HG02610 (cell line): ENCODE data around the gene CLRN2.
"Not testable (repeated sequence)": the region's sequence is repeated elsewhere in the genome, so short reads cannot be mapped to it uniquely, and the experiment has no call there.

Source experiments
- ATAC-seq: cut with Tn5 transposase; IDR thresholded peaks from one replicate; pipeline ENCODE4 v1.9.1; 2021; ENCODE audit warnings: mild to moderate bottlenecking, moderate library complexity; ENCODE audit not compliant: unreplicated experiment

Gene CLRN2

GRCh38 chr4:17502756-17503155 is 12.2 kb upstream of the CLRN2 start:
- ATAC-seq, result no peak

GRCh38 chr4:17504081-17504480 is 10.9 kb upstream of the CLRN2 start:
- ATAC-seq, result no peak

- no peak for ATAC-seq
Measured at GRCh38 chr4:17510582-17510981, 4.4 kb upstream of the CLRN2 start.

- no peak for ATAC-seq
Measured at GRCh38 chr4:17511051-17511450, 3.9 kb upstream of the CLRN2 start.

- ATAC-seq, result peak; percentile 67
Measured at GRCh38 chr4:17511509-17511949, 3.4 kb upstream of the CLRN2 start.

- peak; percentile 96 for ATAC-seq
Measured at GRCh38 chr4:17511950-17512795, 2.8 kb upstream of the CLRN2 start, which contains the start of gene QDPR. Gene QDPR (minus strand): TSS chr4:17512090. CDS start chr4:17512054, 36 bp downstream.

GRCh38 chr4:17512973-17513665 is 1.8 kb upstream of the CLRN2 start:
- no peak for ATAC-seq

- ATAC-seq, result no peak
Measured at GRCh38 chr4:17515445-17516407, 761 bp downstream of the CLRN2 start.

GRCh38 chr4:17516980-17517379 is 2.0 kb downstream of the CLRN2 start:
- no peak for ATAC-seq

- ATAC-seq, result no peak
Measured at GRCh38 chr4:17517664-17518063, 2.7 kb downstream of the CLRN2 start.

GRCh38 chr4:17521595-17521994 is 6.6 kb downstream of the CLRN2 start:
- no peak for ATAC-seq

- no peak for ATAC-seq
Measured at GRCh38 chr4:17523662-17524061, 8.7 kb downstream of the CLRN2 start.

- no peak for ATAC-seq
Measured at GRCh38 chr4:17526695-17527477, 11.9 kb downstream of the CLRN2 start.

- no peak for ATAC-seq
Measured at GRCh38 chr4:17528551-17529165, 13.7 kb downstream of the CLRN2 start.

GRCh38 chr4:17531538-17532285 is 16.7 kb downstream of the CLRN2 start:
- no peak for ATAC-seq

- no peak for ATAC-seq
Measured at GRCh38 chr4:17534705-17535104, 19.7 kb downstream of the CLRN2 start.

GRCh38 chr4:17535242-17535641 is 20.3 kb downstream of the CLRN2 start:
- no peak for ATAC-seq

- no peak for ATAC-seq
Measured at GRCh38 chr4:17535906-17536305, 20.9 kb downstream of the CLRN2 start.

- not testable (repeated sequence) for ATAC-seq
Measured at GRCh38 chr4:17537060-17537459, 22.1 kb downstream of the CLRN2 start.
